Colonic mucosa (tissue), 4 donors: ENCODE results near the gene CYP2D6. TPM values are rescaled to one million over a fixed set of nuclear protein-coding genes. Genes with fewer than 3 reads are reported as not detected.
A peak's percentile ranks its signal among the peaks of the same experiment; 100 is the strongest.

Experiments used
- DNase-seq: peaks from one replicate; pipeline ENCODE4 v3.0.0-alpha.2; 2020
- H3K27ac ChIP-seq: fragments of 200-600 bp; one replicate; pipeline ENCODE4 v1.8.0; 2021
- H3K27me3 ChIP-seq: fragments of 200-600 bp; one replicate; pipeline ENCODE4 v1.8.0; 2021
- H3K36me3 ChIP-seq: fragments of 200-600 bp; one replicate; pipeline ENCODE4 v1.8.0; 2021
- H3K4me1 ChIP-seq: fragments of 200-600 bp; one replicate; pipeline ENCODE4 v1.8.0; 2021; ENCODE audit warnings: mild to moderate bottlenecking
- H3K4me3 ChIP-seq: fragments of 200-600 bp; one replicate; pipeline ENCODE4 v1.8.0; 2021
- H3K9ac ChIP-seq, 2 donors: one replicate each; pipeline ENCODE4 v1.7.0; 2013; ENCODE audit warnings: control low read depth in 2 of 2, low read depth in 2 of 2, low read length in 2 of 2
- H3K9me3 ChIP-seq: fragments of 200-600 bp; one replicate; pipeline ENCODE4 v1.8.0; 2021
- CTCF ChIP-seq: fragments of 200-600 bp; IDR thresholded peaks from one replicate; pipeline ENCODE4 v1.8.0; 2022; ENCODE audit warnings: antibody characterized with exemption, mild to moderate bottlenecking
- intact Hi-C: fragments of 100-400 bp; cut with DNase I; formaldehyde crosslinking; loops from one replicate; pipeline ENCODE4 v1.14.1; 2022
- total RNA-seq, 2 donors: library from RNA; stranded (reverse); fragmentation: NEBNext Ultra II Directional in 1 of 2; extraction: Animal tissue kit (Norgen Biotek cat#: 25700) in 1 of 2; gene quantifications; one replicate each; pipeline ENCODE4 v1.2.1, GENCODE V29; 2021
- donor health status: healthy.
- donor health status: DM: no; HTN: no; CAD: no.
- donor health status: DM: no; HTN: no; CAD: no.

Gene CYP2D6
- total RNA-seq, 2 donors from 2014 or later = 2.2 to 2.9 TPM

GRCh38 chr22:42101199-42101598, 29.4 kb downstream of the CYP2D6 start:
- H3K27me3 ChIP-seq = no peaks in the 10 kb centered on the region
- H3K9me3 ChIP-seq = peaks cover 7% of the 10 kb centered on the region
- DNase-seq = no peak
- intact Hi-C loops = loop anchor here (5.0 kb wide), 1 partner anchor 56 kb away; no protein-coding TSS in a partner anchor
- no peak for TF ChIP-seq CTCF
- no peak overlapping the region for H3K9ac ChIP-seq
- H3K36me3 ChIP-seq = no peaks in the 10 kb centered on the region
- H3K4me1 ChIP-seq = no peaks in the 10 kb centered on the region
- no peak overlapping the region for H3K4me3 ChIP-seq
- H3K27ac ChIP-seq = no peak overlapping the region

GRCh38 chr22:42091455-42091782, 39.2 kb downstream of the CYP2D6 start:
- TF ChIP-seq CTCF = no peak
- Histone ChIP-seq H3K27ac (peak overlapping the region; percentile 97), H3K9ac (peak overlapping the region; percentile 71 to 97), H3K27me3 (no peaks in the 10 kb centered on the region), H3K36me3 (no peaks in the 10 kb centered on the region), H3K4me3 (peak overlapping the region; percentile 96), H3K4me1 (no peaks in the 10 kb centered on the region), H3K9me3 (no peaks in the 10 kb centered on the region)
- intact Hi-C loops = loop anchor here (5.0 kb wide), 1 partner anchor 351 kb away; no protein-coding TSS in a partner anchor
- DNase-seq = no peak

- H3K4me1 ChIP-seq = no peaks in the 10 kb centered on the region
- no peaks in the 10 kb centered on the region for H3K27me3 ChIP-seq
- peak; percentile 92 for TF ChIP-seq CTCF
- no peaks in the 10 kb centered on the region for H3K9me3 ChIP-seq
- peak within 1 kb of the TSS; percentile 94 to 97 for H3K9ac ChIP-seq
- intact Hi-C loops = loop anchor here (5.0 kb wide), 1 partner anchor 351 kb away; no protein-coding TSS in a partner anchor
- H3K27ac ChIP-seq = peak within 1 kb of the TSS; percentile 97
- H3K4me3 ChIP-seq = peak within 1 kb of the TSS; percentile 96
- H3K36me3 ChIP-seq = no peaks in the 10 kb centered on the region
- DNase-seq = peak; percentile 99
Measured at GRCh38 chr22:42090596-42091454, 39.8 kb downstream of the CYP2D6 start, which contains the start of gene NDUFA6. Gene NDUFA6 (minus strand): TSS chr22:42090772. CDS start chr22:42090744, 28 bp downstream.

GRCh38 chr22:42086051-42086450, 44.6 kb downstream of the CYP2D6 start:
- no peak for TF ChIP-seq CTCF
- Histone ChIP-seq H3K36me3 (peaks cover 9% of the 10 kb centered on the region), H3K27ac (no peak overlapping the region), H3K4me1 (no peaks in the 10 kb centered on the region), H3K9ac (no peak overlapping the region), H3K9me3 (no peaks in the 10 kb centered on the region), H3K4me3 (no peak overlapping the region), H3K27me3 (no peaks in the 10 kb centered on the region)
- DNase-seq = no peak
- intact Hi-C loops = no loop called here

- intact Hi-C loops = no loop called here
Measured at GRCh38 chr22:42084874-42085273, 45.7 kb downstream of the CYP2D6 start.

More at GRCh38 chr22:42084874-42085273, 45.7 kb downstream of the CYP2D6 start:
- Histone ChIP-seq H3K9me3 (no peaks in the 10 kb centered on the region), H3K27me3 (no peaks in the 10 kb centered on the region), H3K27ac (no peak overlapping the region), H3K4me1 (no peaks in the 10 kb centered on the region), H3K9ac (no peak overlapping the region), H3K4me3 (no peak overlapping the region), H3K36me3 (peaks cover 9% of the 10 kb centered on the region)
- TF ChIP-seq CTCF = no peak
- no peak for DNase-seq
